ENCODE measurements around the gene RGS6.

DNA sequence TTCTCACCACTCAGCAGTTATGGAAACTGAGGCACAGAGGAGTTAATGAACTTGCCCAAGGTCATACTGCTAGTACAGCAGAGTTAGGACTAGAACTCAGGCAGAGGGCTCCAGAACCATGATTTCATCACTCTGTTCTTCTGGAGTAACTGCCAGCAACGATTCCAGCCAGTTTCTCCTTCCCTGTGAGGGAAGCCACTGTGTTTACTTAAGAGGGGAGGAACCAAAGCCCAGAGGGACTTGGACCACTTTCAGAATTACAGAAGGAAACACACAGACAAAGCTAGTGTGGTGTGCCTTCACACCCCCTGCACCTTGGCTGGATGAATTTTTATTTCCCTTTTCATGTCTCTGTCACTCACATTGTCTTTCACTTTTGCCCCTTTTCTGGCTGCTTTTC, 563.4 kb downstream of the RGS6 start:
- TF ChIP-seq POLR2A (IDR thresholded peaks at IDR 0.05): no peak
- TF ChIP-seq, protein P1, sequence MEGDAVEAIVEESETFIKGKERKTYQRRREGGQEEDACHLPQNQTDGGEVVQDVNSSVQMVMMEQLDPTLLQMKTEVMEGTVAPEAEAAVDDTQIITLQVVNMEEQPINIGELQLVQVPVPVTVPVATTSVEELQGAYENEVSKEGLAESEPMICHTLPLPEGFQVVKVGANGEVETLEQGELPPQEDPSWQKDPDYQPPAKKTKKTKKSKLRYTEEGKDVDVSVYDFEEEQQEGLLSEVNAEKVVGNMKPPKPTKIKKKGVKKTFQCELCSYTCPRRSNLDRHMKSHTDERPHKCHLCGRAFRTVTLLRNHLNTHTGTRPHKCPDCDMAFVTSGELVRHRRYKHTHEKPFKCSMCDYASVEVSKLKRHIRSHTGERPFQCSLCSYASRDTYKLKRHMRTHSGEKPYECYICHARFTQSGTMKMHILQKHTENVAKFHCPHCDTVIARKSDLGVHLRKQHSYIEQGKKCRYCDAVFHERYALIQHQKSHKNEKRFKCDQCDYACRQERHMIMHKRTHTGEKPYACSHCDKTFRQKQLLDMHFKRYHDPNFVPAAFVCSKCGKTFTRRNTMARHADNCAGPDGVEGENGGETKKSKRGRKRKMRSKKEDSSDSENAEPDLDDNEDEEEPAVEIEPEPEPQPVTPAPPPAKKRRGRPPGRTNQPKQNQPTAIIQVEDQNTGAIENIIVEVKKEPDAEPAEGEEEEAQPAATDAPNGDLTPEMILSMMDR (IDR thresholded peaks at IDR 0.05): no peak
